GM12864 (cell line): ENCODE data around the gene LDLRAD4.

Experiments used
- DNase-seq: peaks from one replicate; pipeline ENCODE4 v3.0.0-alpha.2; 2011; ENCODE audit warnings: low read depth
- H3K4me3 ChIP-seq: 2 replicates; pipeline ENCODE4 v1.5.1; 2011; ENCODE audit warnings: mild to moderate bottlenecking, low read depth, low read length, control low read depth
- CTCF ChIP-seq: IDR thresholded peaks from 2 replicates; pipeline ENCODE4 v1.5.1; 2011; ENCODE audit warnings: low read depth, mild to moderate bottlenecking, moderate library complexity, low read length, control low read depth, inconsistent platforms; ENCODE audit errors: missing control alignments

The LDLRAD4 gene

GRCh38 chr18:13621446-13621849 is 402.9 kb downstream of the LDLRAD4 start:
- no peak overlapping the region for H3K4me3 ChIP-seq
- TF ChIP-seq CTCF: no peak

GRCh38 chr18:13621886-13622619 is 403.5 kb downstream of the LDLRAD4 start:
- no peak for DNase-seq
- H3K4me3 ChIP-seq: no peak overlapping the region
- no peak for TF ChIP-seq CTCF

More at GRCh38 chr18:13621446-13621849, 402.9 kb downstream of the LDLRAD4 start:
- DNase-seq: no peak

GRCh38 chr18:13622751-13623150 is 404.2 kb downstream of the LDLRAD4 start:
- H3K4me3 ChIP-seq: no peak overlapping the region
- no peak for DNase-seq
- no peak for TF ChIP-seq CTCF

- no peak for TF ChIP-seq CTCF
- no peak for DNase-seq
- H3K4me3 ChIP-seq: no peak overlapping the region
These were observed 404.8 kb downstream of the LDLRAD4 start for GRCh38 chr18:13623348-13623747.

- no peak for DNase-seq
- no peak overlapping the region for H3K4me3 ChIP-seq
- no peak for TF ChIP-seq CTCF
These were observed 405.3 kb downstream of the LDLRAD4 start for GRCh38 chr18:13623871-13624270.

- no peak for TF ChIP-seq CTCF
These were observed 406.1 kb downstream of the LDLRAD4 start for GRCh38 chr18:13624563-13625237.

More at GRCh38 chr18:13624563-13625237, 406.1 kb downstream of the LDLRAD4 start:
- DNase-seq: no peak
- no peak overlapping the region for H3K4me3 ChIP-seq
